ENCODE measurements around the gene PLN.

Gene PLN

GRCh38 chr6:118548136-118548535 is at the start of gene PLN:
Gene PLN, plus strand, starts transcription at chr6:118548296. Its CDS starts 10,626 bp downstream, at chr6:118558922.
- in situ Hi-C loops (cut with MboI; ENCODE audit: low sequenced_read_pairs), result no loop called here

- in situ Hi-C loops (cut with MboI; ENCODE audit: low sequenced_read_pairs), result no loop called here
Observed at GRCh38 chr6:118500130-118501015, 47.7 kb upstream of the PLN start.

GRCh38 chr6:118501099-118501498 is 47.0 kb upstream of the PLN start:
- in situ Hi-C loops (cut with MboI; ENCODE audit: low sequenced_read_pairs), result no loop called here

GRCh38 chr6:118501765-118502164 is 46.3 kb upstream of the PLN start:
- in situ Hi-C loops (cut with MboI; ENCODE audit: low sequenced_read_pairs), result no loop called here

- in situ Hi-C loops (cut with MboI; ENCODE audit: low sequenced_read_pairs), result no loop called here
Observed at GRCh38 chr6:118502169-118502568, 45.9 kb upstream of the PLN start.

- in situ Hi-C loops (cut with MboI; ENCODE audit: low sequenced_read_pairs), result no loop called here
Observed at GRCh38 chr6:118504611-118505010, 43.5 kb upstream of the PLN start.

- in situ Hi-C loops (cut with MboI; ENCODE audit: low sequenced_read_pairs), result no loop called here
Observed at GRCh38 chr6:118505656-118506055, 42.4 kb upstream of the PLN start.

GRCh38 chr6:118506071-118506638 is 41.9 kb upstream of the PLN start:
- in situ Hi-C loops (cut with MboI; ENCODE audit: low sequenced_read_pairs), result no loop called here

GRCh38 chr6:118507636-118508035 is 40.5 kb upstream of the PLN start:
- in situ Hi-C loops (cut with MboI; ENCODE audit: low sequenced_read_pairs), result no loop called here

GRCh38 chr6:118509009-118509617 is 39.0 kb upstream of the PLN start:
- in situ Hi-C loops (cut with MboI; ENCODE audit: low sequenced_read_pairs), result no loop called here

- in situ Hi-C loops (cut with MboI; ENCODE audit: low sequenced_read_pairs), result no loop called here
Observed at GRCh38 chr6:118511930-118512715, 36.0 kb upstream of the PLN start.

- in situ Hi-C loops (cut with MboI; ENCODE audit: low sequenced_read_pairs), result no loop called here
Observed at GRCh38 chr6:118514689-118515088, 33.4 kb upstream of the PLN start.

- in situ Hi-C loops (cut with MboI; ENCODE audit: low sequenced_read_pairs), result no loop called here
Observed at GRCh38 chr6:118522422-118522821, 25.7 kb upstream of the PLN start.

- in situ Hi-C loops (cut with MboI; ENCODE audit: low sequenced_read_pairs), result no loop called here
Observed at GRCh38 chr6:118523216-118523615, 24.9 kb upstream of the PLN start.

GRCh38 chr6:118524686-118525085 is 23.4 kb upstream of the PLN start:
- in situ Hi-C loops (cut with MboI; ENCODE audit: low sequenced_read_pairs), result no loop called here

GRCh38 chr6:118525913-118526780 is 21.9 kb upstream of the PLN start:
- in situ Hi-C loops (cut with MboI; ENCODE audit: low sequenced_read_pairs), result no loop called here

- in situ Hi-C loops (cut with MboI; ENCODE audit: low sequenced_read_pairs), result no loop called here
Observed at GRCh38 chr6:118528129-118528528, 20.0 kb upstream of the PLN start.

- in situ Hi-C loops (cut with MboI; ENCODE audit: low sequenced_read_pairs), result no loop called here
Observed at GRCh38 chr6:118529756-118530155, 18.3 kb upstream of the PLN start.

- in situ Hi-C loops (cut with MboI; ENCODE audit: low sequenced_read_pairs), result no loop called here
Observed at GRCh38 chr6:118530942-118531341, 17.2 kb upstream of the PLN start.

- in situ Hi-C loops (cut with MboI; ENCODE audit: low sequenced_read_pairs), result no loop called here
Observed at GRCh38 chr6:118535176-118535844, 12.8 kb upstream of the PLN start.
